IMR-90 (cell line): ENCODE results near the gene GOLGA8N. TPM values are rescaled to one million over a fixed set of nuclear protein-coding genes. Genes with fewer than 3 reads are reported as not detected.

Experiments used
- ATAC-seq: fragments of 200-7000 bp; cut with Tn5 transposase; 2 replicates; pipeline ENCODE4 v1.9.1; 2020; ENCODE audit warnings: low read depth, mild to moderate bottlenecking, moderate library complexity
- BruUV-seq: library from RNA; stranded (reverse); fragments of 400-500 nt; replicated peaks from 2 replicates; lab custom pipeline; 2021; lab: Mats Ljungman, UMichigan
- CTCF ChIA-PET: fragments of 300-600 bp; formaldehyde crosslinking; extraction: SDS; loops from one replicate; lab custom pipeline; 2021; ENCODE audit warnings: antibody characterized with exemption; lab: Yijun Ruan, JAX
- POLR2A ChIA-PET: fragments of 300-600 bp; sonication (Branson Sonifier 250); formaldehyde crosslinking; loops from one replicate; lab custom pipeline; 2022; ENCODE audit warnings: antibody characterized with exemption; ENCODE audit not compliant: unreplicated experiment; lab: Charles Lee
- DNase-seq: peaks from one replicate; pipeline ENCODE4 v3.0.0; 2013
- H2AFZ ChIP-seq: replicated peaks from 2 replicates; pipeline ENCODE3; 2013; ENCODE audit warnings: low read length, mild to moderate bottlenecking; ENCODE audit not compliant: poor library complexity
- H2AK5ac ChIP-seq: 2 replicates; pipeline ENCODE4 v1.6.1; 2013; ENCODE audit warnings: low read depth, low read length, inconsistent platforms
- H2AK9ac ChIP-seq: replicated peaks from 2 replicates; pipeline ENCODE3; 2013; ENCODE audit warnings: mild to moderate bottlenecking, low read depth, low read length, moderate library complexity; ENCODE audit not compliant: poor library complexity
- H2BK120ac ChIP-seq: 2 replicates; pipeline ENCODE4 v1.6.1; 2013; ENCODE audit warnings: low read depth, low read length, inconsistent platforms
- H2BK15ac ChIP-seq: 3 replicates; pipeline ENCODE4 v1.6.1; 2013; ENCODE audit warnings: low read depth, low read length, inconsistent platforms
- H2BK20ac ChIP-seq: 2 replicates; pipeline ENCODE4 v1.6.1; 2013; ENCODE audit warnings: low read depth, mild to moderate bottlenecking, inconsistent platforms, low read length, moderate library complexity
- H2BK5ac ChIP-seq: 2 replicates; pipeline ENCODE4 v1.6.1; 2013; ENCODE audit warnings: mild to moderate bottlenecking, low read depth, low read length, inconsistent platforms; ENCODE audit not compliant: poor library complexity, severe bottlenecking
- H3K14ac ChIP-seq: replicated peaks from 2 replicates; pipeline ENCODE4 v1.6.1; 2013; ENCODE audit warnings: low read depth, low read length, inconsistent platforms
- H3K18ac ChIP-seq: 2 replicates; pipeline ENCODE4 v1.6.1; 2013; ENCODE audit warnings: low read depth, low read length, control low read depth
- H3K23ac ChIP-seq: 2 replicates; pipeline ENCODE4 v1.6.1; 2013; ENCODE audit warnings: low read depth, low read length, inconsistent platforms
- H3K27ac ChIP-seq: 2 replicates; pipeline ENCODE4 v1.5.1; 2013; ENCODE audit warnings: mild to moderate bottlenecking, control low read depth, low read length; ENCODE audit not compliant: insufficient read depth
- H3K27me3 ChIP-seq: 2 replicates; pipeline ENCODE4 v1.6.1; 2013; ENCODE audit warnings: low read length; ENCODE audit not compliant: control insufficient read depth, insufficient read depth
- H3K36me3 ChIP-seq: 2 replicates; pipeline ENCODE4 v1.6.1; 2013; ENCODE audit warnings: low read length, mixed read lengths; ENCODE audit not compliant: control insufficient read depth, insufficient read depth
- H3K4ac ChIP-seq: 2 replicates; pipeline ENCODE4 v1.6.1; 2013; ENCODE audit warnings: low read depth, low read length, inconsistent platforms
- H3K4me1 ChIP-seq: 2 replicates; pipeline ENCODE4 v1.6.1; 2013; ENCODE audit warnings: low read length, mixed read lengths; ENCODE audit not compliant: control insufficient read depth, insufficient read depth
- H3K4me2 ChIP-seq: 2 replicates; pipeline ENCODE4 v1.6.1; 2013; ENCODE audit warnings: low read depth, mild to moderate bottlenecking, control low read depth, low read length, moderate library complexity
- H3K4me3 ChIP-seq: 2 replicates; pipeline ENCODE4 v1.5.1; 2013; ENCODE audit warnings: low read depth, mild to moderate bottlenecking, control low read depth, low read length, moderate library complexity; ENCODE audit not compliant: insufficient read depth
- H3K56ac ChIP-seq: 2 replicates; pipeline ENCODE4 v1.6.1; 2013; ENCODE audit warnings: low read length, inconsistent platforms; ENCODE audit not compliant: insufficient read depth; ENCODE audit errors: extremely low read depth
- H3K79me1 ChIP-seq, 2 experiments: 2 replicates each; pipeline ENCODE4 v1.6.1; 2013; ENCODE audit warnings: low read length in 2 of 2, inconsistent platforms in 1 of 2, low read depth in 1 of 2
- H3K9ac ChIP-seq: 2 replicates; pipeline ENCODE4 v1.6.1; 2013; ENCODE audit warnings: low read depth, low read length, control low read depth
- H3K9me1 ChIP-seq: 2 replicates; pipeline ENCODE4 v1.6.1; 2013; ENCODE audit warnings: low read length, inconsistent platforms; ENCODE audit not compliant: insufficient read depth
- H3K9me3 ChIP-seq: 2 replicates; pipeline ENCODE4 v1.6.1; 2013; ENCODE audit warnings: low read length; ENCODE audit not compliant: control insufficient read depth, insufficient read depth
- H4K20me1 ChIP-seq: 2 replicates; pipeline ENCODE4 v1.6.1; 2013; ENCODE audit warnings: low read length, inconsistent platforms; ENCODE audit not compliant: insufficient read depth
- H4K5ac ChIP-seq: 2 replicates; pipeline ENCODE4 v1.6.1; 2013; ENCODE audit warnings: mild to moderate bottlenecking, low read depth, low read length, control low read depth
- H4K8ac ChIP-seq, 2 experiments: 2 replicates each; pipeline ENCODE4 v1.6.1; 2013; ENCODE audit warnings: low read depth in 2 of 2, low read length in 2 of 2, control low read depth in 1 of 2, inconsistent platforms in 1 of 2
- H4K91ac ChIP-seq: 2 replicates; pipeline ENCODE4 v1.6.1; 2013; ENCODE audit warnings: low read depth, low read length, inconsistent platforms; ENCODE audit not compliant: insufficient read depth
- BHLHE40 ChIP-seq: fragments of 150-350 bp; IDR thresholded peaks from 2 replicates; pipeline ENCODE4 v1.6.1; 2016; ENCODE audit warnings: mild to moderate bottlenecking, low read depth, low read length
- CTCF ChIP-seq: conservative IDR thresholded peaks from 2 replicates; pipeline ENCODE4 v1.5.1; 2012; ENCODE audit warnings: mild to moderate bottlenecking, low read depth, low read length, improper control_type of control experiment
- ELK1 ChIP-seq: fragments of 150-350 bp; IDR thresholded peaks from 2 replicates; pipeline ENCODE4 v1.6.1; 2016; ENCODE audit warnings: low read depth, mild to moderate bottlenecking, low read length, moderate library complexity, borderline replicate concordance
- RAD21 ChIP-seq: IDR thresholded peaks from 2 replicates; pipeline ENCODE4 v1.6.1; 2012; ENCODE audit warnings: low read length, improper control_type of control experiment
- SMC3 ChIP-seq: fragments of 150-350 bp; IDR thresholded peaks from 2 replicates; pipeline ENCODE4 v1.6.1; 2016; ENCODE audit warnings: low read depth, mild to moderate bottlenecking, antibody characterized with exemption, low read length, moderate library complexity
- USF2 ChIP-seq: fragments of 150-350 bp; IDR thresholded peaks from 2 replicates; pipeline ENCODE4 v1.6.1; 2017; ENCODE audit warnings: mild to moderate bottlenecking, antibody characterized with exemption, low read length, low read depth
- WGBS, 2 experiments: methylation state at CpG; one replicate each; pipeline versions ENCODE4 v1.1.5 to v1.1.7; 2013; ENCODE audit warnings: missing lambda C conversion rate in 2 of 2; ENCODE audit not compliant: insufficient read length in 1 of 2; ENCODE audit errors: extremely low coverage in 2 of 2; 5-methylcytosine and 5-hydroxymethylcytosine counted together
- dilution Hi-C: fragments of 300-500 bp; cut with HindIII; formaldehyde crosslinking; loops from one replicate; pipeline ENCODE4 v1.14.3; 2018; ENCODE audit warnings: low sequenced_read_pairs; ENCODE audit not compliant: unreplicated experiment
- in situ Hi-C: fragments of 300-500 bp; cut with MboI; formaldehyde crosslinking; loops from 3 replicates; pipeline ENCODE4 v1.14.3; 2019; ENCODE audit warnings: low sequenced_read_pairs, inconsistent platforms, mixed read lengths
- intact Hi-C: fragments of 100-400 bp; cut with micrococcal nuclease; formaldehyde crosslinking; loops from 2 replicates; pipeline ENCODE4 v1.10.0; 2022
- polyA plus RNA-seq, 3 experiments: library from polyadenylated mRNA; depleted of rRNA; stranded (reverse); fragments of >200 nt; gene quantifications; 2 replicates each; pipeline ENCODE4 v1.2.3, GENCODE V29; 2012; ENCODE audit warnings: low replicate concordance in 1 of 3
- total RNA-seq: library from RNA; depleted of rRNA; stranded (reverse); fragments of >200 nt; gene quantifications from 2 replicates; pipeline ENCODE4 v1.2.3, GENCODE V29; 2012

The GOLGA8N gene
- total and polyA plus RNA-seq, 2 of the 4 experiments (the other 2 are of a cell fraction): 0.72 to 1.8 TPM

GRCh38 chr15:32651229-32651837 lies 58.1 kb downstream of the GOLGA8N start:
- Histone ChIP-seq H2BK20ac (peak overlapping the region; percentile 38), H3K27ac (no peak overlapping the region), H2BK15ac (peak overlapping the region; percentile 70; the same call in 2 of the 3 replicates), H2BK120ac (peak overlapping the region; percentile 77), H2AFZ (peak overlapping the region; percentile 11), H4K5ac (0 out of 2 replicates have a peak overlapping the region, but pooled peaks have one; percentile 18), H3K4me3 (no peak overlapping the region), H3K14ac (peak overlapping the region; percentile 60; the same call in 1 of the 2 replicates), H4K20me1 (no peaks in the 10 kb centered on the region), H3K9me1 (no peaks in the 10 kb centered on the region; the same call in 1 of the 2 replicates), H3K56ac (no peak overlapping the region), H4K8ac (peak overlapping the region in 1 of 2 experiments; percentile 53; a peak in 1 of 4 replicates), H3K9me3 (no peaks in the 10 kb centered on the region), H2AK5ac (peak overlapping the region; percentile 81), H3K4ac (peak overlapping the region; percentile 57; the same call in 1 of the 2 replicates), H3K79me1 (peaks cover 6 to 21% of the 10 kb centered on the region in 2 experiments; a peak in 2 of 4 replicates), H3K27me3 (no peaks in the 10 kb centered on the region), H3K36me3 (no peaks in the 10 kb centered on the region), H3K23ac (0 out of 2 replicates have a peak overlapping the region, but pooled peaks have one; percentile 10), H4K91ac (0 out of 2 replicates have a peak overlapping the region, but pooled peaks have one; percentile 31), H3K4me2 (no peak overlapping the region), H3K9ac (no peak overlapping the region), H2AK9ac (no peak overlapping the region), H3K18ac (peak overlapping the region; percentile 16; the same call in 1 of the 2 replicates), H3K4me1 (peaks cover 4% of the 10 kb centered on the region; the same call in 1 of the 2 replicates), H2BK5ac (peak overlapping the region; percentile 55)
- in situ Hi-C loops (no loop called here), intact Hi-C loops (loop anchor here (5.0 kb wide), 2 partner anchors 436 to 481 kb away; no protein-coding TSS in a partner anchor), dilution Hi-C loops (no loop called here)
- WGBS, 2 experiments: 71% methylated on average over 2 of the region's 6 CpGs; no CpG with 5 or more reads in 1 of the 2 experiments
- peak; percentile 73 for DNase-seq
- POLR2A ChIA-PET: no interaction called here
- TF ChIP-seq SMC3 (peak; percentile 83), BHLHE40 (no peak), RAD21 (peak; percentile 91), CTCF (peak; percentile 92), ELK1 (no peak), USF2 (no peak)
- no TSS peak for BruUV-seq
- CTCF ChIA-PET: interaction anchor here (0.6 to 3.5 kb wide), 10 partner anchors 11 to 481 kb away, joined by 3 to 24 read pairs (median 3); partner anchors contain the start of gene SCG5
- peak; percentile 97 for ATAC-seq
